GM23338 (cell line): ENCODE data around the gene KRTAP5-2. TPM values are rescaled to one million over a fixed set of nuclear protein-coding genes. Genes with fewer than 3 reads are reported as not detected.
"Not testable (repeated sequence)": the region's sequence is repeated elsewhere in the genome, so short reads cannot be mapped to it uniquely, and the experiment has no call there.

Source experiments
- ATAC-seq: fragments of 200-7000 bp; cut with Tn5 transposase; 3 replicates; pipeline ENCODE4 v1.9.1; 2020
- DNase-seq: peaks from one replicate; pipeline ENCODE4 v3.0.0-alpha.2; 2015; ENCODE audit warnings: low spot score
- H2AFZ ChIP-seq: fragments of 200-600 bp; sonication (generic); 2 replicates; pipeline ENCODE4 v1.8.0; 2016; ENCODE audit warnings: antibody characterized with exemption, mild to moderate bottlenecking, moderate library complexity
- H3F3A ChIP-seq: fragments of 200-600 bp; sonication (generic); replicated peaks from 2 replicates; pipeline ENCODE4 v1.8.0; 2017; ENCODE audit warnings: antibody characterized with exemption, mixed run types, low read depth
- H3K27ac ChIP-seq: fragments of 200-600 bp; sonication (generic); 2 replicates; pipeline ENCODE4 v1.6.1; 2016; ENCODE audit warnings: low read depth
- H3K27me3 ChIP-seq: fragments of 200-600 bp; sonication (generic); 2 replicates; pipeline ENCODE4 v1.8.0; 2016; ENCODE audit warnings: mild to moderate bottlenecking, mixed run types, moderate library complexity; ENCODE audit not compliant: insufficient read depth
- H3K36me3 ChIP-seq: fragments of 200-600 bp; sonication (generic); 2 replicates; pipeline ENCODE4 v1.8.0; 2016; ENCODE audit warnings: mild to moderate bottlenecking; ENCODE audit not compliant: insufficient read depth
- H3K4me1 ChIP-seq: fragments of 200-600 bp; sonication (generic); 2 replicates; pipeline ENCODE4 v1.8.0; 2016; ENCODE audit warnings: mild to moderate bottlenecking, moderate library complexity; ENCODE audit not compliant: insufficient read depth
- H3K4me2 ChIP-seq: fragments of 200-600 bp; sonication (generic); 2 replicates; pipeline ENCODE4 v1.7.1; 2017; ENCODE audit warnings: mixed run types
- H3K4me3 ChIP-seq: fragments of 200-600 bp; sonication (generic); 2 replicates; pipeline ENCODE4 v1.6.1; 2016; ENCODE audit warnings: mixed run types
- H3K79me2 ChIP-seq: fragments of 200-600 bp; sonication (generic); replicated peaks from 2 replicates; pipeline ENCODE4 v1.8.0; 2017; ENCODE audit warnings: mild to moderate bottlenecking; ENCODE audit not compliant: insufficient read depth
- H3K9me2 ChIP-seq: fragments of 200-600 bp; sonication (generic); 2 replicates; pipeline ENCODE4 v1.8.0; 2017; ENCODE audit not compliant: insufficient read depth
- H4K20me1 ChIP-seq: fragments of 200-600 bp; sonication (generic); replicated peaks from 2 replicates; pipeline ENCODE4 v1.8.0; 2017; ENCODE audit warnings: mild to moderate bottlenecking; ENCODE audit not compliant: insufficient read depth
- H3K27ac Mint-ChIP-seq: 2 replicates; pipeline ENCODE4 v1.8.0; 2020; ENCODE audit warnings: inconsistent platforms, mild to moderate bottlenecking, moderate library complexity, mixed read lengths
- H3K27me3 Mint-ChIP-seq: 3 replicates; pipeline ENCODE4 v1.8.0; 2022; ENCODE audit warnings: low read depth, mild to moderate bottlenecking, moderate library complexity, mixed read lengths, inconsistent platforms; ENCODE audit not compliant: insufficient read depth, poor library complexity
- H3K36me3 Mint-ChIP-seq: 3 replicates; pipeline ENCODE4 v1.8.0; 2021; ENCODE audit warnings: low read depth, mild to moderate bottlenecking, inconsistent platforms, moderate library complexity, mixed read lengths
- H3K4me1 Mint-ChIP-seq: 3 replicates; pipeline ENCODE4 v1.8.0; 2020; ENCODE audit warnings: mild to moderate bottlenecking, inconsistent platforms, mixed read lengths
- H3K4me3 Mint-ChIP-seq: 3 replicates; pipeline ENCODE4 v1.8.0; 2021; ENCODE audit warnings: moderate library complexity, mild to moderate bottlenecking, inconsistent platforms, mixed read lengths
- H3K9me3 Mint-ChIP-seq: 3 replicates; pipeline ENCODE4 v1.8.0; 2020; ENCODE audit warnings: moderate library complexity, mild to moderate bottlenecking, inconsistent platforms, mixed read lengths
- CREB1 ChIP-seq: fragments of 250-450 bp; sonication (Bioruptor Pico); IDR thresholded peaks from 2 replicates; pipeline ENCODE4 v1.5.0; 2020; ENCODE audit warnings: low read depth, mild to moderate bottlenecking, moderate library complexity
- EZH2 ChIP-seq: fragments of 200-600 bp; sonication (generic); IDR thresholded peaks from one replicate; pipeline ENCODE4 v1.8.0; 2017; ENCODE audit warnings: antibody characterized with exemption, mild to moderate bottlenecking, low read depth; ENCODE audit not compliant: unreplicated experiment
- EZH2phosphoT487 ChIP-seq: fragments of 200-600 bp; sonication (generic); IDR thresholded peaks from one replicate; pipeline ENCODE4 v1.8.1; 2018; ENCODE audit warnings: antibody characterized with exemption; ENCODE audit not compliant: unreplicated experiment
- JUNB ChIP-seq: IDR thresholded peaks from one replicate; pipeline ENCODE4 v1.6.1; 2016; ENCODE audit warnings: antibody characterized with exemption; ENCODE audit not compliant: unreplicated experiment
- NANOG ChIP-seq: IDR thresholded peaks from 2 replicates; pipeline ENCODE4 v1.6.1; 2016; ENCODE audit warnings: antibody characterized with exemption, borderline replicate concordance
- POLR2AphosphoS5 ChIP-seq: IDR thresholded peaks from 2 replicates; pipeline ENCODE4 v1.6.1; 2016; ENCODE audit warnings: antibody characterized with exemption, low read depth
- STAT1 ChIP-seq: IDR thresholded peaks from one replicate; pipeline ENCODE4 v1.6.1; 2016; ENCODE audit warnings: antibody characterized with exemption; ENCODE audit not compliant: unreplicated experiment
- ZNF114 ChIP-seq: fragments of 250-450 bp; sonication (Bioruptor Pico); IDR thresholded peaks from 2 replicates; pipeline ENCODE4 v1.5.0; 2020; ENCODE audit warnings: mild to moderate bottlenecking, moderate library complexity
- ZNF331 ChIP-seq: fragments of 250-450 bp; sonication (Bioruptor Pico); IDR thresholded peaks from 2 replicates; pipeline ENCODE4 v1.5.0; 2020; ENCODE audit warnings: low read depth, mild to moderate bottlenecking, moderate library complexity
- polyA plus RNA-seq: library from polyadenylated mRNA; unstranded; fragments of >200 nt; fragmentation: Nextera tagmentation; extraction: Ambion mirVana; gene quantifications from 2 replicates; pipeline ENCODE4 v1.2.1, GENCODE V29; 2016
- total RNA-seq: library from RNA; depleted of rRNA; stranded (reverse); fragments of >200 nt; shearing (Covaris generic); gene quantifications from 2 replicates; pipeline ENCODE4 v1.2.3, GENCODE V29; 2014
- TF ChIP-seq, protein P1 (sequence below): IDR thresholded peaks from one replicate; pipeline ENCODE4 v1.6.1; 2018; ENCODE audit warnings: antibody characterized with exemption; ENCODE audit not compliant: unreplicated experiment
- TF ChIP-seq, protein P2 (sequence below), 2 experiments: fragments of 200-600 bp in 1 of 2; sonication (generic) in 1 of 2; conservative IDR thresholded peaks; 2 replicates each; pipeline versions ENCODE4 v1.5.1 to v1.6.1; 2016 to 2017; ENCODE audit warnings: antibody characterized with exemption in 2 of 2, low read depth in 2 of 2, mild to moderate bottlenecking in 2 of 2, moderate library complexity in 1 of 2
- TF ChIP-seq, protein P3 (sequence below): IDR thresholded peaks from 2 replicates; pipeline ENCODE4 v1.6.1; 2016; ENCODE audit warnings: antibody characterized with exemption

Gene KRTAP5-2
- total and polyA plus RNA-seq, 2 experiments from 2014 or later, result not detected

DNA sequence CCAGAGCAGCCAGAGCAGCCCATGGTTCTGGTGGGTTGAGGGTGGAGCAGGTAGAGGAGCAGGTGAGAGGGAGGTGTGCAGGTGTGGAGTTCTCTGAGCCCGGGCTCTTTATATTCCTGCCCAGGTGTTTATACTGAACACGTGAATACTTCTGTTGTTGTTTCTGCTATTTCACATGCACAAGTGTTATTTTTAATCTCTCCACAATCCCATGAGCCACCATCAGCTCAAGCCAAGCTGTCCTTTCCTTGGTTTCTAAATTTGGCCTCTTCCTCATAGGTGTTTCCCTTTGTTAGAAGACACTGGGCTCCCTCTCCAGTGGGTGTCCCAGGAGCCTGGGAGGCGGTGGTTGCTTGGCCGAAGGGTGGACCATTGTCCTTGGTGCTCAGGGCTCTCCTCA is 10.3 kb upstream of the KRTAP5-2 start, which contains the start of gene KRTAP5-3 (continued):
- TF ChIP-seq, protein P1, sequence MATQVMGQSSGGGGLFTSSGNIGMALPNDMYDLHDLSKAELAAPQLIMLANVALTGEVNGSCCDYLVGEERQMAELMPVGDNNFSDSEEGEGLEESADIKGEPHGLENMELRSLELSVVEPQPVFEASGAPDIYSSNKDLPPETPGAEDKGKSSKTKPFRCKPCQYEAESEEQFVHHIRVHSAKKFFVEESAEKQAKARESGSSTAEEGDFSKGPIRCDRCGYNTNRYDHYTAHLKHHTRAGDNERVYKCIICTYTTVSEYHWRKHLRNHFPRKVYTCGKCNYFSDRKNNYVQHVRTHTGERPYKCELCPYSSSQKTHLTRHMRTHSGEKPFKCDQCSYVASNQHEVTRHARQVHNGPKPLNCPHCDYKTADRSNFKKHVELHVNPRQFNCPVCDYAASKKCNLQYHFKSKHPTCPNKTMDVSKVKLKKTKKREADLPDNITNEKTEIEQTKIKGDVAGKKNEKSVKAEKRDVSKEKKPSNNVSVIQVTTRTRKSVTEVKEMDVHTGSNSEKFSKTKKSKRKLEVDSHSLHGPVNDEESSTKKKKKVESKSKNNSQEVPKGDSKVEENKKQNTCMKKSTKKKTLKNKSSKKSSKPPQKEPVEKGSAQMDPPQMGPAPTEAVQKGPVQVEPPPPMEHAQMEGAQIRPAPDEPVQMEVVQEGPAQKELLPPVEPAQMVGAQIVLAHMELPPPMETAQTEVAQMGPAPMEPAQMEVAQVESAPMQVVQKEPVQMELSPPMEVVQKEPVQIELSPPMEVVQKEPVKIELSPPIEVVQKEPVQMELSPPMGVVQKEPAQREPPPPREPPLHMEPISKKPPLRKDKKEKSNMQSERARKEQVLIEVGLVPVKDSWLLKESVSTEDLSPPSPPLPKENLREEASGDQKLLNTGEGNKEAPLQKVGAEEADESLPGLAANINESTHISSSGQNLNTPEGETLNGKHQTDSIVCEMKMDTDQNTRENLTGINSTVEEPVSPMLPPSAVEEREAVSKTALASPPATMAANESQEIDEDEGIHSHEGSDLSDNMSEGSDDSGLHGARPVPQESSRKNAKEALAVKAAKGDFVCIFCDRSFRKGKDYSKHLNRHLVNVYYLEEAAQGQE, result no peak
- TF ChIP-seq EZH2phosphoT487 (no peak), ZNF331 (CRISPR knock-in tag) (no peak), NANOG (no peak), POLR2AphosphoS5 (no peak), CREB1 (CRISPR knock-in tag) (no peak), ZNF114 (CRISPR knock-in tag) (no peak), JUNB (no peak), EZH2 (no peak), STAT1 (no peak)
- TF ChIP-seq, protein P2, sequence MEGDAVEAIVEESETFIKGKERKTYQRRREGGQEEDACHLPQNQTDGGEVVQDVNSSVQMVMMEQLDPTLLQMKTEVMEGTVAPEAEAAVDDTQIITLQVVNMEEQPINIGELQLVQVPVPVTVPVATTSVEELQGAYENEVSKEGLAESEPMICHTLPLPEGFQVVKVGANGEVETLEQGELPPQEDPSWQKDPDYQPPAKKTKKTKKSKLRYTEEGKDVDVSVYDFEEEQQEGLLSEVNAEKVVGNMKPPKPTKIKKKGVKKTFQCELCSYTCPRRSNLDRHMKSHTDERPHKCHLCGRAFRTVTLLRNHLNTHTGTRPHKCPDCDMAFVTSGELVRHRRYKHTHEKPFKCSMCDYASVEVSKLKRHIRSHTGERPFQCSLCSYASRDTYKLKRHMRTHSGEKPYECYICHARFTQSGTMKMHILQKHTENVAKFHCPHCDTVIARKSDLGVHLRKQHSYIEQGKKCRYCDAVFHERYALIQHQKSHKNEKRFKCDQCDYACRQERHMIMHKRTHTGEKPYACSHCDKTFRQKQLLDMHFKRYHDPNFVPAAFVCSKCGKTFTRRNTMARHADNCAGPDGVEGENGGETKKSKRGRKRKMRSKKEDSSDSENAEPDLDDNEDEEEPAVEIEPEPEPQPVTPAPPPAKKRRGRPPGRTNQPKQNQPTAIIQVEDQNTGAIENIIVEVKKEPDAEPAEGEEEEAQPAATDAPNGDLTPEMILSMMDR (conservative IDR thresholded peaks at IDR 0.05; ENCODE audit: low read depth in 2 of 2), result no peak
- TF ChIP-seq, protein P3, sequence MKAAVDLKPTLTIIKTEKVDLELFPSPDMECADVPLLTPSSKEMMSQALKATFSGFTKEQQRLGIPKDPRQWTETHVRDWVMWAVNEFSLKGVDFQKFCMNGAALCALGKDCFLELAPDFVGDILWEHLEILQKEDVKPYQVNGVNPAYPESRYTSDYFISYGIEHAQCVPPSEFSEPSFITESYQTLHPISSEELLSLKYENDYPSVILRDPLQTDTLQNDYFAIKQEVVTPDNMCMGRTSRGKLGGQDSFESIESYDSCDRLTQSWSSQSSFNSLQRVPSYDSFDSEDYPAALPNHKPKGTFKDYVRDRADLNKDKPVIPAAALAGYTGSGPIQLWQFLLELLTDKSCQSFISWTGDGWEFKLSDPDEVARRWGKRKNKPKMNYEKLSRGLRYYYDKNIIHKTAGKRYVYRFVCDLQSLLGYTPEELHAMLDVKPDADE, result no peak

DNA sequence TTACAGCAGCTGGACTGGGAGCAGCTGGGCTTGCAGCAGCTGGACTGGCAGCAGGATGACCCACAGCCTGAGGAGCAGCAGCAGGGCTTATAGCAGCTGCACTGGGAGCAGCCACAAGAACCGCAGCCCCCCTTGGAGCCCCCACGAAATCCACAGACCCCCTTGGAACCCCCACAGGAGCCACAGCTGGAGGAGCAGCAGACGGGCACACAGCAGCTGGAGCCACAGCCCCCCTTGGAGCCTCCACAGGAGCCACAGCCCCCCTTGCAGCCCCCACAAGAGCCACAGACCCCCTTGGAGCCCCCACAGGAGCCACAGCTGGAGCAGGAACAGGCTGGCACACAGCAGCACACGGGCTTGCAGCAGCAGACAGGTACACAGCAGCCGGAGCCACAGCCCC is 9.8 kb upstream of the KRTAP5-2 start:
- peaks cover 14% of the 10 kb centered on the region for H3K9me3 Mint-ChIP-seq
- H3K9me2 ChIP-seq, H2AFZ ChIP-seq, H3K4me2 ChIP-seq, H3K4me3 ChIP-seq, H3K36me3 Mint-ChIP-seq, H3K4me3 Mint-ChIP-seq, H3K27ac ChIP-seq, H3F3A ChIP-seq, H3K36me3 ChIP-seq, ATAC-seq, DNase-seq, H4K20me1 ChIP-seq, H3K4me1 ChIP-seq, H3K27ac Mint-ChIP-seq, H3K27me3 ChIP-seq, H3K79me2 ChIP-seq: not testable (repeated sequence)
- peaks cover 13% of the 10 kb centered on the region for H3K27me3 Mint-ChIP-seq
- peaks cover 11% of the 10 kb centered on the region for H3K4me1 Mint-ChIP-seq

DNA sequence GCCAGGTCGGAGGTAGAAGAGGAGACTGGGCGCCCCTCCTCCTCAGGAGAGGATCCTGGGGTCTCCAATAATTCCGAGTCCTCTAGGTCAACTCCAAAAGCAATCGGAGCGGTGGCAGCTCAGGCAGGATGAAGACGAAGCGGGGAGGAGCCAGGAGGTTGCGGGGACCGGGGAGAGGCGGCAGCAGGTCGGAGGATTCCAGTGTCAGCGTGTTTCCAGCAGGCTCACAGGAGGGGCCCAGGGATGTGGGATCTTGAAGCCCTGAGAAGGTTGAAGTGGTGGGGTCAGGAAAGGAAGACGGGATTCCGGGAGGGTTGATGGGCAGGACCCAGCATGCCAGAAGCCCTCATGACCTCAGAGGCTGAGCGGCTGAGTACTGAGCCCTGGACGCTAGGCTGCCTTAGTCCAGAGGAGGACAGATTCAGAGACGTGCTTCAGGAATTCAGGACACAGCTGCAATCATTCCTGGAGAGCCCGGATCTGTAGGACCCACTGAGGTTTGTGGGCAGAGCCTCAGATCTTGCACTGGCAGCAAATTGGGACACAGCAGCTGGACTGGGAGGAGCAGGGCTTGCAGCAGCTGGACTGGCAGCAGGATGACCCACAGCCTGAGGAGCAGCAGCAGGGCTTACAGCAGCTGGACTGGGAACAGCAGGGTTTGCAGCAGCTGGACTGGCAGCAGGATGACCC is 9.2 kb upstream of the KRTAP5-2 start:
- H4K20me1 ChIP-seq, H3K27me3 ChIP-seq, H3K4me2 ChIP-seq, H3K4me3 Mint-ChIP-seq, H2AFZ ChIP-seq, H3K4me1 ChIP-seq, H3K36me3 ChIP-seq, H3F3A ChIP-seq, H3K36me3 Mint-ChIP-seq, H3K4me3 ChIP-seq, H3K9me2 ChIP-seq, H3K79me2 ChIP-seq, H3K27ac ChIP-seq, H3K27ac Mint-ChIP-seq: not testable (repeated sequence)
- peaks cover 17% of the 10 kb centered on the region for H3K9me3 Mint-ChIP-seq
- peaks cover 13% of the 10 kb centered on the region for H3K27me3 Mint-ChIP-seq
- ATAC-seq (peak; percentile 93), DNase-seq (peak; percentile 35)
- H3K4me1 Mint-ChIP-seq, result peaks cover 11% of the 10 kb centered on the region

DNA sequence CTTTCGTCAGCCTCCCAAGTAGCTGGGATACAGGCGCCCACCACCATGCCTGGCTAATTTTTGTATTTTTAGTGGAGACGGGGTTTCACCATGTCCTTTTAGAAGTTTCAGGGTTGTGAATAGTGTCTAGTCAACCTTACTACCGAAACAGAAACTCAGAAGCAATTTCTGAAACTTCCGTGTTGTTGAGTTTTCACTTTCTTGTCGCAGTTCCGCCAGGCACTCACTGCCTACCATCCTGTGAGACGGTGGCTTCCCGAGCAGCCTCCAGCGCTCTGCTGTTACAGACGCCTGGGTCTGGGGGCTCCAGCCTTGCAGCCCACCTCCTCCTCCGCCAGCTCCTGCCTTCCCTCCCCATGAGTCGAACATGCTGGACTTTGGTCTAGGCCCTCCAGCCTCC is 7.8 kb upstream of the KRTAP5-2 start:
- not testable (repeated sequence) for H3K36me3 ChIP-seq, ATAC-seq, H3K4me3 Mint-ChIP-seq, H3K27ac ChIP-seq, H3K9me2 ChIP-seq, H3K4me1 ChIP-seq, DNase-seq, H3F3A ChIP-seq, H4K20me1 ChIP-seq, H3K27me3 ChIP-seq, H3K4me3 ChIP-seq, H2AFZ ChIP-seq, H3K27ac Mint-ChIP-seq, H3K4me2 ChIP-seq, H3K79me2 ChIP-seq
- Mint-ChIP-seq H3K4me1 (peaks cover 11% of the 10 kb centered on the region), H3K36me3 (peaks cover 13% of the 10 kb centered on the region; the same call in 2 of the 3 replicates), H3K9me3 (peaks cover 26% of the 10 kb centered on the region), H3K27me3 (peaks cover 13% of the 10 kb centered on the region)
